ENCODE measurements around the gene SLAMF9.

- TF ChIP-seq, protein P1, sequence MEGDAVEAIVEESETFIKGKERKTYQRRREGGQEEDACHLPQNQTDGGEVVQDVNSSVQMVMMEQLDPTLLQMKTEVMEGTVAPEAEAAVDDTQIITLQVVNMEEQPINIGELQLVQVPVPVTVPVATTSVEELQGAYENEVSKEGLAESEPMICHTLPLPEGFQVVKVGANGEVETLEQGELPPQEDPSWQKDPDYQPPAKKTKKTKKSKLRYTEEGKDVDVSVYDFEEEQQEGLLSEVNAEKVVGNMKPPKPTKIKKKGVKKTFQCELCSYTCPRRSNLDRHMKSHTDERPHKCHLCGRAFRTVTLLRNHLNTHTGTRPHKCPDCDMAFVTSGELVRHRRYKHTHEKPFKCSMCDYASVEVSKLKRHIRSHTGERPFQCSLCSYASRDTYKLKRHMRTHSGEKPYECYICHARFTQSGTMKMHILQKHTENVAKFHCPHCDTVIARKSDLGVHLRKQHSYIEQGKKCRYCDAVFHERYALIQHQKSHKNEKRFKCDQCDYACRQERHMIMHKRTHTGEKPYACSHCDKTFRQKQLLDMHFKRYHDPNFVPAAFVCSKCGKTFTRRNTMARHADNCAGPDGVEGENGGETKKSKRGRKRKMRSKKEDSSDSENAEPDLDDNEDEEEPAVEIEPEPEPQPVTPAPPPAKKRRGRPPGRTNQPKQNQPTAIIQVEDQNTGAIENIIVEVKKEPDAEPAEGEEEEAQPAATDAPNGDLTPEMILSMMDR (optimal IDR thresholded peaks at IDR 0.05 in 1 of 3, IDR thresholded peaks at IDR 0.05 in 1 of 3, conservative IDR thresholded peaks at IDR 0.05 in 1 of 3; ENCODE audit: extremely low read depth in 1 of 3, insufficient read depth in 2 of 3, low read length in 3 of 3), result no peak
- TF ChIP-seq EZH2 (IDR thresholded peaks at IDR 0.05; ENCODE audit: low read length), result no peak
These were observed 27.5 kb upstream of the SLAMF9 start for GRCh38 chr1:159981351-159982055.
